Skin epidermis (tissue), 12 donors: ENCODE results near the gene FBXO5.
"Not testable (repeated sequence)": the region's sequence is repeated elsewhere in the genome, so short reads cannot be mapped to it uniquely, and the experiment has no call there.

ENCODE experiments used
- H3K27ac ChIP-seq, 21 experiments: fragments of 200-600 bp; sonication (generic) in 11 of 21; one replicate each; pipeline ENCODE4 v1.5.0; 2020; ENCODE audit warnings: mild to moderate bottlenecking in 3 of 21, inconsistent platforms in 2 of 21, moderate library complexity in 2 of 21
- H3K4me3 ChIP-seq, 7 experiments: fragments of 200-600 bp; sonication (generic) in 2 of 7; one replicate each; pipeline ENCODE4 v1.5.0; 2020; ENCODE audit warnings: inconsistent platforms in 2 of 7, mild to moderate bottlenecking in 2 of 7, moderate library complexity in 1 of 7

FBXO5 gene, protein sequence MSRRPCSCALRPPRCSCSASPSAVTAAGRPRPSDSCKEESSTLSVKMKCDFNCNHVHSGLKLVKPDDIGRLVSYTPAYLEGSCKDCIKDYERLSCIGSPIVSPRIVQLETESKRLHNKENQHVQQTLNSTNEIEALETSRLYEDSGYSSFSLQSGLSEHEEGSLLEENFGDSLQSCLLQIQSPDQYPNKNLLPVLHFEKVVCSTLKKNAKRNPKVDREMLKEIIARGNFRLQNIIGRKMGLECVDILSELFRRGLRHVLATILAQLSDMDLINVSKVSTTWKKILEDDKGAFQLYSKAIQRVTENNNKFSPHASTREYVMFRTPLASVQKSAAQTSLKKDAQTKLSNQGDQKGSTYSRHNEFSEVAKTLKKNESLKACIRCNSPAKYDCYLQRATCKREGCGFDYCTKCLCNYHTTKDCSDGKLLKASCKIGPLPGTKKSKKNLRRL

DNA sequence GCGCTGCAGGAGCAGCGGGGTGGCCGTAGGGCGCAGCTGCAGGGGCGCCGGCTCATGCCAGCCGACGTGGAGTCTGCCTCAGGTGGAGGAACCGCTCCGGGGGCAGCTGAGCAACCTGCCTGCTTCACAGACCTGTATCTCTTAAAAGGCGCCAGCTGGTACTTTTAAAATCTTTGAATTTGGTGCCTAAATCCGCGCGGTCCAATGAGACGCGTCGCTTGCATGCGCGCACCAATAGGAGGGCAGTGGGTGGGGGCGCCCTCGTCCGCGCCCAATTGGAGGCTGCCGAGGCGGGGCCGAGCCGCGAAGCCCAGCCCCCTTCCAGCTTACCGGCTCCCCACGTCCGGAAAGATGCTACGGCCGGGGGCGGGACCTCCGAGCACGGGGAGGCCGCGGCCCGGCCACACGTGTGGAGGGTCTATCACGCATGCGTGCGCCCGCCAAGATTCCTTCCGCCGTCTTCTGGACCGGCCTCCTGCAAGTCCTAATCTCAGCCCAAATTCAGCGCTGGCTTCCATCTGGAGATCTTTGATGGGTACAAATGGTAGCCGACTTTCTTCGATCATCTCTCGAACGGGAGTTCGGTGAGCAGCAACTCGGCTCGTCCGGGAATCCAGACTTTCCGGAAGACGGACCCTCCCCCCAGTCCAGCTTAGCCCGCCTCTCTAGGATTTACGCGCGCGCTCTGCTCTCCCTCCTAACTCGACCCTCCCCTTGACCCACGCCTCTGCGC, at the start of gene FBXO5:
Gene FBXO5 (minus strand): TSS at position 138 of the 733 bp plus-strand sequence. CDS start 82 bp downstream, at position 56.
- Histone ChIP-seq H3K4me3 (peak within 1 kb of the TSS; percentile 52 to 82 (median 75)), H3K27ac (peak within 1 kb of the TSS; percentile 10 to 98 (median 90))

DNA sequence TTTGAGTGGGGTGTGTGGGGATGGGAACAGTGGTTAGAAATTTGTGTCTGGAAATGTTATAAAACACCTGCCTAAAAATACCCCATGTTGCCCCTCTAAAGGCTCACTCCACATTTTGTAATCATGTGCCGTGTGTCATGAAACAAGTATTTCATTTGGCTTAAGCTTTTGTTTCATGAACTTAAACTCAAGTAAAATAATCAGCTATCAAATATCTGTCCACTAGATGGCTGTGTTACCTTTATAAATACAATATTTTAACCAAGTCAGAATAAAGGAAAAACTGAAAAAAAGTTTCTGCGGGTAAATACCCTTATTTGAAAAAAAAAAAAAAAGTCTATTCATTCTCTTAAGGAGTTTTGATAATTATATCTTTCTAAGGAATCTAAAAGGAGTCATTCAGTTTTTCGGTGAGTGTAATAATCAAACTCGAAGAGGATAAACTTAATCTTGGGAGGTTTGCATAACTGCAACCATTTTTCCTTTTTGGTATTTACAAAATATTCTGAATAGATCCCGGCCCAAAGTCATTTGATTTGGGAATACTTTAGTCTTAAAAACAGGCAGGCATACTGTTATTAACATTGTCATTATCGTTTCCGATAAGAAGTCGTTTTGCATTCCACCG, 49.5 kb upstream of the FBXO5 start:
- H3K27ac ChIP-seq, result no peak overlapping the region

DNA sequence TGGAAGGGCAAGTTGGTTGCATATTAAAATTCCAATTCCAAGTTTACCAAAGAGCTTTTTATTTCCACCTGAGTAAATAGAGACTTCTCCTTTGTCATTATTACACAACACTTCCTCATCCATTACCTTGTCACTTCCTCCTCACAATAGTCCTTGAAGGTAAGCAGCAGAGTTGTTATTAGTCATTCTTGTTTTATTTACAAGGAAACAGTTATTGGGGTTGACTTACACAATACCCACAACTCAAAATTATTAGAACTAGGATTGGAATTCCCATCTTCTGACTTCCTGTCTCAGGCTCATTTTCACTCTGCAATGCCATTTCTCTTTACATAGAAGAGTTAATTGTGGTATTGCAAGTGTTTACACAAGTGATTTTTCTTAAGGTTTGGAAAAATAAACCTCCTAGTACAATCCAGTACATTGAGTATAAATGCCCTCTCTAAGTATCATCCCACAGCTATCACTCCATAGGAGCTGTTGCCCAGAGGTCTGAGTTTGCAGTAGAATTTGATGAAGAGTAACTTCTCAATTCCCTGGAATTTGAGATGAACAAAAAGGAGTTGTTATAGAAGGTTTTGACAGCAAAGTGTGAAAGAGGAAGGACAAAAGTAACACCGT, 48.6 kb upstream of the FBXO5 start:
- Histone ChIP-seq H3K27ac (no peak overlapping the region), H3K4me3 (no peak overlapping the region)

More for the DNA sequence above, 49.5 kb upstream of the FBXO5 start:
- no peak overlapping the region for H3K4me3 ChIP-seq

DNA sequence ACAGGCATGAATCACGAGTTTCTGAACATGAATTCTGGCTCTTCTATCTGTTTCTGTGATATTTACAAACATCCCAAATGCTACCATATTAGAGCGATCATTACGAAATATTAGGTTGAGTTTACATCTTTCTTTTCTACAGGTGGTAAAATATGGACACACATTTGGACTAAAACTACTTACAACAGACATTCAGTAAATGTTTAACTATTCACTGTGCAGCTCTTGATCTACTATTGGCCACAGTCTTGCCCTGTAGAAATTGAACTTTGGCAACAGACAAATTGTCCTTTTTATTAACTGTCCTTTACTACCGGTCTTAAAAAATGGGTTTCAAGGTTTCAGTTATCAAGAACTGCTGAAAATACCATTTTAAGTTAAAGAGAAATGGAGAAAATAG, 46.1 kb upstream of the FBXO5 start:
- Histone ChIP-seq H3K27ac (no peak overlapping the region), H3K4me3 (no peak overlapping the region)

DNA sequence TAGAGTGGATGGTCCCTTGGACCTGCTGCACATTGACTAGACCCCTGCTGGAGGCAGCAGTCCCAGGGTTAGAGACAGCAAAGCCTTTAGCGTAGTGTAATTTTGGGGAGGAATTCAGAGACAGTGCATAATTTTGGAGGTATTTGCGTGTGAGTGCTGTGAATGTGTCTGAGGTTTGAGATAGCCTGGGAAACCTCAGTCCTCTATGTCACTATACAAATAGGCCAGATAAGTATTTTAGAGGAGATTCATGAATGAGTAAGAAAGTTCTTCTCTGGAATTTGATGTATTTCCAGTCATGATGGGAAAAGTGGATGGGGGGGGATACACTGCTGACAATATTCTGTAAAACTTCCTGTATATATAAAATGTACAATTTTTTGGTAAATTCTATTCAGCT, 45.4 kb upstream of the FBXO5 start:
- no peak overlapping the region for H3K27ac ChIP-seq
- H3K4me3 ChIP-seq, result no peak overlapping the region

DNA sequence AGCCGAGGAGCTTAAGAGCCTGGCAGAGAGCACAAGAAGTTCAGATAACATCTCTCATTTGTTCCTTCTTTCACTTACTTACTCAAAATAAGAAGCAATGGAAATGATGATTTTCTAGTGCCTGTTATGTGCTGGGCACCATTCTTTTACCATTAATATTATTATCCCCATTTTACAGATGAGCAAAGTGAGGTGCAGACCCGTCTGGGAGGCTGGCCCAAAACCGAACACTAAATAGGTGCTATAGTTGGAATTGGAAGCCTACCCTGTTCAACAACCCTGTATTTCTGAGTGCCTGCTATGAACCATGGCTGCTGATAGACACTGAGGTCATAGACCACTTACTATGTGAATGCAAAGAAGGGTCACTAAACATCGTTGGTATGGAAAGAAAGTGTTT, 44.6 kb upstream of the FBXO5 start:
- H3K27ac ChIP-seq, result no peak overlapping the region

DNA sequence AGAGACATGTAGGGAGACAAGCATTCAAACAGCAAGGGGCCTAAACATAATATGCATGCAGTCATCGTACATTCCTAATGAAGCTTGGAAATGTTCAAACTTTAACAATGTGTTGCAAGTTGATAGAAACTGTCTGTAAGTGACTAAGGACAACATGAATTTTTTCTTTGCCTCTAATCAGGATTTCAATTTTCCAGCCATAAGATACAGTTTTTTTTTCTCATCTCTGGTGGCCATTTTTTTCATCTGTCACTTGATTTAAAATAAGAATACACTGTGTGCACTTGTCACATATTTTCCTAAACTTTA, 41.8 kb upstream of the FBXO5 start:
- Histone ChIP-seq H3K27ac (no peak overlapping the region), H3K4me3 (no peak overlapping the region)

More for the DNA sequence above, 44.6 kb upstream of the FBXO5 start:
- H3K4me3 ChIP-seq, result no peak overlapping the region

DNA sequence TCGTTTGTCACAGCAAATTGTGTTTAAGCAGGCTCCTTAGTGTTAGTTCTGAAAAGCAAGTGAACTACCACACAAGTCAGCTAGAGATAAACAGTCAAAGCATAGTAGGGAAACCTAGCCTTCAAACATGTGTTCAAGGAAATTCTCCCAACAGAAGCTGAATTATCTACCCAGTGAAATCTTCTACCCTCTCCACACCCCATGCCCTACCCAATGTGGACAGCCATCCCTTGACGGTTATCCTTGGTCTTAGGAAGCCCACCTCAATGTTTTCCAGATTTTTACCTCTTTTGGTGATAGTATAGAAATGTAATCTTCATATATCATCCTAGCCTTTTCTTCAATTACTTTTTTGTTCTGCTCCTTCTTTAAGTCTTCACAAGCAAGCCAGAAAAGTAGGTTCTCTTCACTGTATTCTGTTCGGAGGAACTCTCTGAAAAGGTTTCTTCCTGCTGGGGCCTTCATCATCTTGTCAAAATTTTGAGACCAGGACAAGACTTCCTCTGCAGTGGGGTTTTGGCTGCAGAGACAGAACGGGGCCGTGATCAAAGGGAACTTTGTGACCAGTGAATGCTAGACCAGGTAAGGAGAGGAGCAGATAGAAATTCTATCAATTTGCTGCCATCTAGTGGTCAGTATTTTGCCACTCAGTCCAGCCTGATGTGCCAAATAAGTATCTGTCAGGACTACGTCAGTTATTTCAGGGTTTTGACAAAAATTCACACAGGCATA, 41.3 kb upstream of the FBXO5 start:
- no peak overlapping the region for H3K27ac ChIP-seq

DNA sequence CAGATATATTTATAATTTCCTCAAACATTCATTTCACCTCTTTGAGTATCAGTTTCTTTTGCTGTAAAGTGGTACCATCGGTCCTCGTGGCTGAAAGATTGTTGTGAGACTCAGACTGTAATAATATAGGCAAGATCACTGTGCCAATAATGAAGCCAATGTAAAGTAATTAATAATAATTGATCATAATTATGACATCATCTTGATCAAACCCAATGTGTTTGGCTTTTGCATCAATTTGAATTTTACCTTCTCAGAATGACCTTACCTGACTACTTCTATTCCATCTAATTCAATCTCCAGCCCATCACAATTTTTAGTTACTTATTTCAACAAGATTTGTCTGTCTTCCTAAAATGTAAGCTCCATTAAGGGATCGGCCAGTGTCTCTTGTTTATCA, 35.5 kb upstream of the FBXO5 start:
- no peak overlapping the region for H3K4me3 ChIP-seq
- H3K27ac ChIP-seq, result no peak overlapping the region

More for the DNA sequence above, 41.3 kb upstream of the FBXO5 start:
- H3K4me3 ChIP-seq, result no peak overlapping the region

DNA sequence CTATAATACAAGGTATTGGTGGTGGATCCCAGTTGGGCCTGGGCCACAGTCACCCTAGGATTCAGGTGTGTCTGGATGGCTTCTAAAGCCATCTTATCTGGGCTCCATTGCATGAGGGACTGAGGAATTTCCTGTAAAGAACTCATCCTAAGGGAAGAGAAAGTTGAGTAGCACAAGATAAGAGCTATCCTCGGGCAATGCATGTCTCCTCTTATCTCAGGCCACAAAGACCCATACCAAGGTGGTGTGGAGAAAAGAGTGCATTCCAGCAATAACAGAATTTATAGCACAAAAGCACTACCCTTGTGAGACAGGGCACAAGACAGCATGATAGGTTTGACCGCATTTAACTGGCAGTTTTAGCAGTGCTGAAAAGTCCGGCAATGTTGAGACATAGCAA, 34.0 kb upstream of the FBXO5 start:
- H3K4me3 ChIP-seq, result no peak overlapping the region
- H3K27ac ChIP-seq, result no peak overlapping the region

DNA sequence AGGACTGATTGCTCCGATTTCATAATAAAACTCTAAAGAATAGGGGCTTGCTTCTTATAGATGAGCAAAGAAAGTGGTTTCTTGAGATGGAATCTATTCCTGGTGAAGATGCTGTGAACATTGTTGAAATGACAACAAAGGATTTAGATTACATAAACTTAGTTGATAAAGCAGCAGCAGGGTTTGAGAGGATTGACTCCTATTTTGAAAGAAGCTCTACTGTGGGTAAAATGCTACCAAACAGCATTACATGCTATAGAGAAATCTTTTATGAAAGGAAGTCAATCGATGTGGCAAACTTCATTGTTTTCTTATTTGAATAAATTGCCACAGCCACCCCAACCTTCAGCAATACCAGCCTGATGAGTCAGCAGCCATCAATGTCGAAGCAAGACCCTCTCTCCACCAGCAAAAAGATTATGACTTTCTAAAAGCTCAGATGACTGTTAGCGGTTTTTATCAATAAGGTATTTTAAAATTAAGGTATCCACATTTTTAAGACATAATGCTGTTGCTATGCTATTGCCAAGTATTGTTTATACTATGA, 32.3 kb upstream of the FBXO5 start:
- Histone ChIP-seq H3K27ac (no peak overlapping the region), H3K4me3 (no peak overlapping the region)

DNA sequence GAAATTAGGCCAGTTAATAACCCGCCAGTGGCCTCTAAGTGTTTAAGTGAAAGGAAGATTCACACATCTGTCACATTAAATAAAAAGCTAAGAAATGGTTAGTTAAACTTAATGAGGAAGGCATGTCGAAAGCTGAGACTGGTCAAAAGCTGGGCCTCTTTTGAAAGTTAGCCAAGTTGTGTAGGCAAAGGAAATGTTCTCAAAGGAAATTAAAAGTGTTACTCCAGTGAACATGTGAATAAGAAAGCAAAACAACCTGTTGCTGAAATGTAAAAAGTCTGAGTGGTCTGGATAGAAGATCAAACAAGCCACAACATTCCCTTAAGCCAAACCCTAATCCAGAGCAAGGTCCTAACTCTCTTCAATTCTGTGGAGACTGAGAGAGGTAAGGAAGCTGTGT, 30.6 kb upstream of the FBXO5 start:
- H3K4me3 ChIP-seq, result no peak overlapping the region
- no peak overlapping the region for H3K27ac ChIP-seq

DNA sequence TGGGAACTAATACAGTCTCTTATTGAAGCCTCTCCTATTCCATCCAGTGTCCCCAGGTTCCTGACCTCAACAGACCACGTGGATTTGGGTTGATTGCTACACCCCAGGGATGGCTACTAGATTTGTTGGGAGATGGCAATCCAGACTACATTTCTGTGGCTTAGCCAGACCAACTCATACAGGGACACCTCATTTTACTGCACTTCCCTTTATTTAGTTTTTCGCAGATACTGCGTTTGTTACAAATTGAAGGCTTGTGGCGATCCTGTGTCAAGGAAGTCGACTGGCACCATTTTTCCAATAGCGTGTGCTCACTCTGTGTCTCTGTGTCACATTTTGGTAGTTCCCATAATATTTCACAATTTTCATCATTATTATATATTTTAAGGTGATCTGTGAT, 30.0 kb upstream of the FBXO5 start:
- no peak overlapping the region for H3K4me3 ChIP-seq
- no peak overlapping the region for H3K27ac ChIP-seq

DNA sequence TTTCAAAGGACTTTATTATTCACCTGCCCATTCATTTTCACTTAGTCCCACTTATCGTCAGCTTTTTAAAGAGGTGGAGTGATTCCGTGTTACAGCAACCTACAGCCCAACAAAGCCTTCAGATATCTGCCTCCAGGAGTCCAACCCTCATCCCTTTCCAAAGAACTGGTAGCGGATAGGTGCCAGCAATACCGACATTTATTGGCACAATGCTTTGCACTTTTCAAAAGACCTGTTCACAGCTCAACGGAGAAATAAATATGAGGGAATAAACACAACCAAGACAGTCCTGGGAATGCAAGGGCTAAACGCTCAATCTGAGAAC, 20.5 kb upstream of the FBXO5 start:
- Histone ChIP-seq H3K27ac (peak overlapping the region in 20 of 21 experiments; percentile 70 to 92 (median 86)), H3K4me3 (peak overlapping the region; percentile 54 to 84 (median 75))

DNA sequence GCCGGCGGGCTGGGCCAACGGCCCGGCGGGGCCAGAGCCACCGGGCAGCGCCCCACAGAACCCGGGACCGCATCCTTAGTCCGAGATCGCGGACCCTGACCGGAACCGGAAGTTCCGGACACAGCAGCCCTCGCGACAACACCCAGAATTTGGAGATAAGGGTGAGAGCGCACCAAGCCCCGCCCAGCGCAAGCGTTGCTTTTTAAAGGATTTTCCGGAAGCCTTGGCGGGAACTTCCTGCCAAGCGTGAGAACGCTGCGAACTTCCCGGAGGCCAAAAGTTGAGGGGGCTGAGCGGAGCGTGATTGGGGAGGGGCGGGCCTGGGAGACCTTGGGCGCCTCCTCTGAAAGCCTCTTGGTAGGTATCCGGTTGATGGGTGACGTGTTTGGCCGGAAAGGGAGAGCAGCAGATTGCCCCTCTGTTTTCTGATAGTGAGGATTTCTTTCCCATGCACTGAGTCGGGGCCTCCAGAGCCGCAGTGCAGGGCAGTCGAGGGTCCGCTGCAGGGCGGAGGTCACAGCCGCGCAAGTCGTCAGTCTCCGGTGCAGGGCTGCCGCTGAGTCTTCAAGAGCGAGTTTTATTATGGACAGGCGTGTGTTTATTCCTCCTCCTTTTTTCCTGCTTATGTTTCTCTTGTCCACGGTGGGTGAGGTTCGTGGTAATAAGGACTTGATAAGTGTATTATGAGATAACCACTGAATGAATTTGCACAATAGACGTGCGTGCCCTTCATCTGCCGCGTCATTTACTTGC, 19.9 kb upstream of the FBXO5 start, which contains the start of gene MTRF1L:
Gene MTRF1L (minus strand): TSS at position 97 of the 753 bp plus-strand sequence. CDS start 24 bp downstream, at position 73.
- H3K27ac ChIP-seq, result peak within 1 kb of the TSS in 20 of 21 experiments; percentile 70 to 92 (median 86)
- peak within 1 kb of the TSS; percentile 54 to 84 (median 75) for H3K4me3 ChIP-seq

DNA sequence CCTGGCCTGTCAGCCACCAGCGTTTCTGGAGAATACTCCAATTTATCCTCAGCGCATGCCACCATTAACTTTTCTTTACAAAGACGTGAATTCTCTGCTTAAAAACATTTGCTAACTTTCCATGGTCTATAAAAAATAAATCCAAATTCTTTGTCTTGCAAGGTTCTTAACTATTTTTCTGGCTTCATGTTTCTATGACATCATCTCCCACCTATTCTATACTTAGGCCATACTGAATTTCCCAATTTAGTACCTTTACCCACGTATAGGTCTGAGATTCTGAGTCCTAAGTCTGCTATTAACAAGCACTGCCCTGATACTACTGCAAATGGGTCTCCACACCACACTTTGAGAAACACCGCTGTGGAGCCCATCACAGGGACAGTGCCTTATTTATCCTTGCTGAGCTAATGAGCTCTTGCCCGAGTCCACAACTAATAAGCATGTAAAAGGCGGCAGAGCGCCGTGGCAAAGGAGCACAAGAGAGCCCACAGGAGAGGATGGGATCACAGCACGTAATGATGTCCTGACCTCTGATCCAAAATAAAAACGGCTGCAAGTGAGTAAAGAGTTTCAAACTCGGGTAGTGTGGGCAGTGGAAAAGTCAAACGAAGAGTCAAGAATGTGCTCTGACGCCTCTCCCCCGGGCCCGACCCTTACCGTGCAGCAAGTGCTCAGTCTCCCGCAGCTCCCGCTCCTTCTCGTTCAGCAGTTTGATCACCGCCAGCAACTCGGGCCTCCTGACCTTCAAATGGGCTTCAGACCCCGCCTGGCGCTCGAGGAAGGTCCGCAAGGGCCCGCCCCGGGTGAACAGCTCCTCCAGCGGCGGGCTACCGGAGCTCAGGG, 19.1 kb upstream of the FBXO5 start:
- Histone ChIP-seq H3K27ac (peak overlapping the region in 20 of 21 experiments; percentile 70 to 92 (median 86)), H3K4me3 (peak overlapping the region; percentile 54 to 84 (median 75))

DNA sequence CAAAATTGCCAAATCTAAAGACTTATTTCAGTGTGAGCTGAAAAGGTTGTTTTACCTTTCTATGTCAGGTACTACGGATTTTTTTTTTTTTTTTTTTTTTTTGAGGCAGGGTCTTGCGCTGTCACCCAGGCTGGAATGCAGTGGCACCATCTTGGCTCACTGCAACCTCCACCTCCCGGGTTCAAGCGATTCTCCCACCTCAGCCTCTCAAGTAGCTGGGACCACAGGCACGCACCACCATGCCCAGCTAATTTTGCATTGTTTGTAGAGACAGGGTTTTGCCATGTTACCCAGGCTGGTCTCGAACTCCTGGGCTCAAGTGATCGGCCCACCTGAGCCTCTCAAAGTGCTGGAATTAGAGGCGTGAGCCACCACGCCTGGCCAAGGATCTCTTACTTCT, 17.9 kb upstream of the FBXO5 start:
- not testable (repeated sequence) for H3K27ac ChIP-seq, H3K4me3 ChIP-seq

DNA sequence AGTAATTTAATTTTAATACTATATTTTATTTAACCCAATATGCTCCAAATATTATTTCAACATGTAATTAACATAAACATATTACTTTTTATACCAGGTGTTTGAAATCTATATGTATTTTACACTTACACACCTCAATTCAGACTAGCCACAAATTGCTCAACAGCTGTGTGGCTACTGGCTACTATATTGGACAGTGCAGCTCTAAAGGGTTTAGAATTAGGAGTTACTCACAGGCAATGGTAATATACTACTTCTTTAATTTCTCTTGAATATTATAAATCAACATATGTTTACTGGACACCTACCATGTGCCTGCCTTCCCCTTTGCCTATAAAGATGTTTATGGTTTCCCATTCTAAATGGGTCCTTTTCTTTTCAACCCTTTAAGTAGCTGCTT, 17.4 kb upstream of the FBXO5 start:
- Histone ChIP-seq H3K27ac (no peak overlapping the region), H3K4me3 (no peak overlapping the region)
